NB4 (cell line): ENCODE data around the gene RIPOR1.

Experiments
- POLR2A ChIP-seq: IDR thresholded peaks from 2 replicates; pipeline ENCODE4 v1.6.1; 2011; ENCODE audit warnings: mild to moderate bottlenecking; ENCODE audit not compliant: insufficient read length; ENCODE audit errors: extremely low read depth
- TF ChIP-seq, protein P1 (sequence below): IDR thresholded peaks from one replicate; pipeline ENCODE4 v1.5.1; 2012; ENCODE audit warnings: low read depth, low read length

DNA sequence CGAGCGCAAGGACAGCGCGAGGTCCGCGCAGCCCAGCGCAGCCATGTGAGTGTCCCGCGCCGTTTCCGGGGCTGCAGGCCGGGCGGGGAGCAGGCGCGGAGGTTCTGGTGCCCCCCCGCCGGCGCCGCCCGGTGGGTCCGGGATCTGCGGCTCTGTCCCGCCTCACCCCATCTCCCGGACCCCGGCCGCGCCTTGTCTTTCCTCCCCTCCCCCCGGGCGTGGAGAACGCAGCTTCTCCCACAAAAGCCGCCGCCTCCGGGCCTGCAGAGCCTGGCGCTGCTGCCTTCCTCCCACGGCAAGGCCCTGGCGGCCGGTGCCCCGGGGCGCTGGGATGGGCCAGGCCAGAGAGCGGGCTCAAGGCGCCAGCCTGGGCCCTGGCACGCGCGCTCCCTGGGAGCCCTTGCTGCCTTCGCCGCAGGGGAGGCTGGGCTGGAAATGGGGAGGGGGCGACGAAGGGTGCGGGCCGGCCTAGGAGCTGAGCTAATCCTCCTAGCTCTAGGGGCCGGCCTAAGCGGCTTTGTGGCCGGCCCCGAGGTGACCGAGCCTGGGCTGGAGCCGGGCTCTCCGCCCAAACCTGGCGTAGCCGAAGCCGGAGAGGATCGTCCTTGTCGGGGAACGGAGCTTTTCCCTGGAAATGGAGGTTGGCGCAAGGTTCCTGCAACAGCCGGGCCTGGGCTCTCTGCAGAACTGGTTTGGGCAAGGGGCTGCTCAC is 397 bp downstream of the RIPOR1 start:
- TF ChIP-seq, protein P1, sequence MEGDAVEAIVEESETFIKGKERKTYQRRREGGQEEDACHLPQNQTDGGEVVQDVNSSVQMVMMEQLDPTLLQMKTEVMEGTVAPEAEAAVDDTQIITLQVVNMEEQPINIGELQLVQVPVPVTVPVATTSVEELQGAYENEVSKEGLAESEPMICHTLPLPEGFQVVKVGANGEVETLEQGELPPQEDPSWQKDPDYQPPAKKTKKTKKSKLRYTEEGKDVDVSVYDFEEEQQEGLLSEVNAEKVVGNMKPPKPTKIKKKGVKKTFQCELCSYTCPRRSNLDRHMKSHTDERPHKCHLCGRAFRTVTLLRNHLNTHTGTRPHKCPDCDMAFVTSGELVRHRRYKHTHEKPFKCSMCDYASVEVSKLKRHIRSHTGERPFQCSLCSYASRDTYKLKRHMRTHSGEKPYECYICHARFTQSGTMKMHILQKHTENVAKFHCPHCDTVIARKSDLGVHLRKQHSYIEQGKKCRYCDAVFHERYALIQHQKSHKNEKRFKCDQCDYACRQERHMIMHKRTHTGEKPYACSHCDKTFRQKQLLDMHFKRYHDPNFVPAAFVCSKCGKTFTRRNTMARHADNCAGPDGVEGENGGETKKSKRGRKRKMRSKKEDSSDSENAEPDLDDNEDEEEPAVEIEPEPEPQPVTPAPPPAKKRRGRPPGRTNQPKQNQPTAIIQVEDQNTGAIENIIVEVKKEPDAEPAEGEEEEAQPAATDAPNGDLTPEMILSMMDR = no peak
- peak; percentile 40 for TF ChIP-seq POLR2A
